Measurements from ENCODE around the gene OXER1.
A peak's percentile ranks its signal among the peaks of the same experiment; 100 is the strongest.

OXER1 gene

GRCh38 chr2:42768706-42769256, 4.8 kb upstream of the OXER1 start:
- no peak for DNase-seq

GRCh38 chr2:42767899-42768705, 4.2 kb upstream of the OXER1 start:
- no peak for DNase-seq

- DNase-seq, result no peak
These were observed 3.4 kb upstream of the OXER1 start for GRCh38 chr2:42767080-42767898.

GRCh38 chr2:42765686-42766085, 1.8 kb upstream of the OXER1 start:
- no peak for DNase-seq

GRCh38 chr2:42764901-42765300, 966 bp upstream of the OXER1 start:
- no peak for DNase-seq

- no peak for DNase-seq
These were observed 821 bp downstream of the OXER1 start for GRCh38 chr2:42762823-42763804.

- no peak for DNase-seq
These were observed 1.8 kb downstream of the OXER1 start for GRCh38 chr2:42762155-42762554.

- no peak for DNase-seq
These were observed 2.4 kb downstream of the OXER1 start for GRCh38 chr2:42761554-42761953.

- no peak for DNase-seq
These were observed 5.2 kb downstream of the OXER1 start for GRCh38 chr2:42758751-42759150.

- no peak for DNase-seq
These were observed 5.8 kb downstream of the OXER1 start for GRCh38 chr2:42757981-42758740.

- DNase-seq, result no peak
These were observed 6.9 kb downstream of the OXER1 start for GRCh38 chr2:42756966-42757513.

GRCh38 chr2:42756150-42756775, 7.7 kb downstream of the OXER1 start:
- DNase-seq, result no peak

- DNase-seq, result no peak
These were observed 8.6 kb downstream of the OXER1 start for GRCh38 chr2:42755191-42755880.

- DNase-seq, result no peak
These were observed 9.2 kb downstream of the OXER1 start for GRCh38 chr2:42754776-42755140.

GRCh38 chr2:42754021-42754775, 9.7 kb downstream of the OXER1 start:
- peak in 1 of 2 donors; percentile 44 for DNase-seq

- peak in 1 of 2 donors; percentile 36 for DNase-seq
These were observed 10.8 kb downstream of the OXER1 start for GRCh38 chr2:42752816-42753813.

GRCh38 chr2:42752314-42752713, 11.6 kb downstream of the OXER1 start:
- peak; percentile 36 to 68 for DNase-seq

- DNase-seq, result no peak
These were observed 15.1 kb downstream of the OXER1 start for GRCh38 chr2:42748840-42749239.
